HuH-7.5 (cell line): Measurements from ENCODE around the gene TSPEAR.
"Not testable (repeated sequence)": the region's sequence is repeated elsewhere in the genome, so short reads cannot be mapped to it uniquely, and the experiment has no call there.

Source experiments
- DNase-seq: peaks from one replicate; pipeline ENCODE4 v3.0.0; 2011; ENCODE audit warnings: low spot score

TSPEAR gene

GRCh38 chr21:44514746-44515358 lies 196.5 kb downstream of the TSPEAR start:
- no peak for DNase-seq

GRCh38 chr21:44514218-44514520 lies 197.2 kb downstream of the TSPEAR start:
- no peak for DNase-seq

- DNase-seq = no peak
These were observed 197.8 kb downstream of the TSPEAR start for GRCh38 chr21:44513389-44514217.

GRCh38 chr21:44512496-44513388 lies 198.6 kb downstream of the TSPEAR start:
- no peak for DNase-seq

- DNase-seq = no peak
These were observed 199.5 kb downstream of the TSPEAR start for GRCh38 chr21:44511938-44512275.

GRCh38 chr21:44511219-44511937 lies 200.0 kb downstream of the TSPEAR start:
- no peak for DNase-seq

- peak; percentile 86 for DNase-seq
These were observed 200.7 kb downstream of the TSPEAR start for GRCh38 chr21:44510508-44511218.

GRCh38 chr21:44510109-44510507 lies 201.3 kb downstream of the TSPEAR start:
- no peak for DNase-seq

GRCh38 chr21:44509539-44509938 lies 201.8 kb downstream of the TSPEAR start:
- DNase-seq = peak; percentile 40

GRCh38 chr21:44508711-44509445 lies 202.5 kb downstream of the TSPEAR start:
- DNase-seq = no peak

- DNase-seq = no peak
These were observed 203.0 kb downstream of the TSPEAR start for GRCh38 chr21:44508426-44508710.

- no peak for DNase-seq
These were observed 203.5 kb downstream of the TSPEAR start for GRCh38 chr21:44507673-44508425.

GRCh38 chr21:44506279-44507255 lies 204.8 kb downstream of the TSPEAR start:
- DNase-seq = no peak

GRCh38 chr21:44505673-44506278 lies 205.6 kb downstream of the TSPEAR start:
- DNase-seq = peak; percentile 51

- no peak for DNase-seq
These were observed 207.4 kb downstream of the TSPEAR start for GRCh38 chr21:44503901-44504399.

GRCh38 chr21:44503006-44503889 lies 208.1 kb downstream of the TSPEAR start:
- not testable (repeated sequence) for DNase-seq

GRCh38 chr21:44502171-44502958 lies 209.0 kb downstream of the TSPEAR start:
- no peak for DNase-seq
